NCI-H2171 (cell line): ENCODE measurements around the gene USE1.
A peak's percentile ranks its signal among the peaks of the same experiment; 100 is the strongest.
"Not testable (repeated sequence)": the region's sequence is repeated elsewhere in the genome, so short reads cannot be mapped to it uniquely, and the experiment has no call there.

ENCODE experiments used
- DNase-seq: peaks from one replicate; lab custom pipeline; 2025; lab: John Stamatoyannopoulos, UW

Gene USE1, protein sequence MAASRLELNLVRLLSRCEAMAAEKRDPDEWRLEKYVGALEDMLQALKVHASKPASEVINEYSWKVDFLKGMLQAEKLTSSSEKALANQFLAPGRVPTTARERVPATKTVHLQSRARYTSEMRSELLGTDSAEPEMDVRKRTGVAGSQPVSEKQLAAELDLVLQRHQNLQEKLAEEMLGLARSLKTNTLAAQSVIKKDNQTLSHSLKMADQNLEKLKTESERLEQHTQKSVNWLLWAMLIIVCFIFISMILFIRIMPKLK

DNA sequence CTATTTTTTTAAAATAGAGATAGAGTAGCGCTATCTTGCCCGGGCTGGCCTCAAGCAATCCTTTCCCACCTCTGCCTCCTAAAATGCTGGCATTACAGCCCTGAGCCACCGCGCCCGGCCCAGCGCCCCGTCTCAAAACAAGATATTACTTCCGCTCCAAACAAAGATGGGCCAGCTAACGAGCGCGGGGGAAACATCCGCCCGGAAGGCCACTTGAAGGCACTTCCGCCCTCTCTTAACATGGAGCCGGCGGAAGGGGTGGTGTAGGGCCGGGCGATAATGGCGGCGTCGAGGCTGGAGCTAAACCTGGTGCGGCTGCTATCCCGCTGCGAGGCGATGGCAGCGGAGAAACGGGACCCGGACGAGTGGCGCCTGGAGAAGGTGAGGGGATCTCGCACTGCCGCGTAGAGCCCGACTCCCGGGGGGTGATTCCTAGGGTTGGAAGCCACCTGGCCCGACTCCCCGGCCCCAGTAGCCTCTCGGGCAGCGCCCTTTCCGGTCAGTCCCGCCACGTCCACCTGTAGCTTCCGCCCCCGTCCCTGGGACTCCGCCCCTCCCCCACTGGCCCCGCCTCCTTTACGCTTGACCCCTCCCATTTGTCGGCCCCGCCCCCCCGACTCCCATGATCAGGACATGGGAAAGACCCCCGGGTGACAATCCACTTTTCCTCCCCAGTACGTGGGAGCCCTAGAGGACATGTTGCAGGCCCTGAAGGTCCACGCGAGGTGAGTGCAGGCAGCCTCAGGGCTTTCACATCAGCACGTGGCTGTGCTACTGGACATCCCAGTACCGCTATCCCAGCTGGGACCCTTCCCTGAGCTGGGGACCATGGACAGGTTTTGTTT is at the start of gene USE1:
USE1 (plus strand) TSS at position 231 of the 845 bp plus-strand sequence; CDS start at position 280, 49 bp downstream.
- peak; percentile 91 for DNase-seq

DNA sequence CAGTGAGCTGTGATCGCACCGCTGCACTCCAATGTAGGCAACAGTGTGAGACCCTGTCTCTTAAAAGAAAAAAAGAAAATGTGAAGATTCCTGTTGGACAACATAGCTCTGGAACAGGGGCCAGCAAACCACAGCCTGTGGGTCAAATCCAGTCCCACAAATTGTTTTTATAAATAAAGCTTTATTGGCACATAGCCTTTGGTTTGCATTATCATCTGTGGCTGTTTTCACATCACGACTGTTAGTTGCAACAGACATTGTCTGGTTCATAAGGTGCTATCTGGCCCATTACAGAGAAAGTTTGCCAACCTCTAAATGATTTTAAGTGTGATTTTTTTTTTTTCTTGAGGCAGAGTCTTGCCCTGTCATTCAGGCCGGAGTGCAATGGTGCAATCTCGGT is 49.4 kb upstream of the USE1 start:
- no peak for DNase-seq

DNA sequence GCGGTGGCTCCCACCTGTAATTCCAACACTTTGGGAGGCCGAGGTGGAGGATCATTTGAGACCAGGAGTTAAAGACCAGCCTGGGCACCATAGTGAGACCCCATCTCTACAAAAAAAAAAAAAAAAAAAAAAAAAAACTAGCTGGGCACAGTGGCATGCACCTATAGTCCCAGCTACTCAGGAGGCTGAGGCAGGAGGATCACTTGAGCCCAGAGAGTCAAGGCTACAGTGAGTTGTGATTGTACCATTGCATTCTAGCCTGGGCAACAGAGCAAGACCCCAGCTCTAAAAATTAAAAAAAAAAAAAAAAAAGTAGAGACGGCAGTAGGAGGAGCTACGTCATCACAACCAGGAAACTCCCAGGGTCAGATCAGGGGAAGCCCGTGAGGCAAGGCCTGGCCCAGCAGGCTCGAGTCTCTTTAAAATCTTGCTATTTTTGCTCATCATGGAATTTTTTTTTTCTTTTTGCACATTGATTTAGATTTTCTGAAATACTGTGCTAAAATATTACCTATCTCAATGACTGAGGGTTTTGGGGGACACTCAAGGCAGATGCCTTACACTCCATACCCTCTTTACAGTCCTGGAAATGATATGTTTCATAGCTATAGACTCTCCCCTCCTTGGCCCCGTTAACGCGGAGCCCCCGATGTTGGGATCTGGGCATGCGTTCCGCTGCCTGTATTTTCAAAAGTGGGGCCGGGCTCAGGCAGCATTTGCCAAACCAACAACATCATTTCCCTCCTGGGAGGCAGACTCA is 44.4 kb upstream of the USE1 start:
- no peak for DNase-seq

DNA sequence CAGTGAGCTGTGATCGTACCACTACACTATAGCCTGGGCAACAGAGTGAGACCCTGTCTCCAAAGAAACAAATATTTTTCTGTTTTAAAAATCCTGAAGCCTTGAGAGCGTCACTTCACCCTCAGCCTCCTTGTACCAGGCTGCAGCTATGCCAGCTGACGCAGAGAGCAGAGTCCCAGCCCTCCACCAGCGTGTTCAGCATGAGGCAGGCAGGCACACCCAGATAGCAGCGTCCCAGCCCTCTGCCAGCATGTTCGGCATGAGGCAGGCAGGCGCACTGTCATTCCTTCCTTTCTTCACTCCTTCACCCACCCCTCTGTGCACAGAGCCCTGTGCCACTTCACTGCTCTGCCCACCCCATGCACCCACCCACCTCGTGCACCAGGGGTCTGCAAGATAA is 43.3 kb upstream of the USE1 start:
- DNase-seq = no peak

DNA sequence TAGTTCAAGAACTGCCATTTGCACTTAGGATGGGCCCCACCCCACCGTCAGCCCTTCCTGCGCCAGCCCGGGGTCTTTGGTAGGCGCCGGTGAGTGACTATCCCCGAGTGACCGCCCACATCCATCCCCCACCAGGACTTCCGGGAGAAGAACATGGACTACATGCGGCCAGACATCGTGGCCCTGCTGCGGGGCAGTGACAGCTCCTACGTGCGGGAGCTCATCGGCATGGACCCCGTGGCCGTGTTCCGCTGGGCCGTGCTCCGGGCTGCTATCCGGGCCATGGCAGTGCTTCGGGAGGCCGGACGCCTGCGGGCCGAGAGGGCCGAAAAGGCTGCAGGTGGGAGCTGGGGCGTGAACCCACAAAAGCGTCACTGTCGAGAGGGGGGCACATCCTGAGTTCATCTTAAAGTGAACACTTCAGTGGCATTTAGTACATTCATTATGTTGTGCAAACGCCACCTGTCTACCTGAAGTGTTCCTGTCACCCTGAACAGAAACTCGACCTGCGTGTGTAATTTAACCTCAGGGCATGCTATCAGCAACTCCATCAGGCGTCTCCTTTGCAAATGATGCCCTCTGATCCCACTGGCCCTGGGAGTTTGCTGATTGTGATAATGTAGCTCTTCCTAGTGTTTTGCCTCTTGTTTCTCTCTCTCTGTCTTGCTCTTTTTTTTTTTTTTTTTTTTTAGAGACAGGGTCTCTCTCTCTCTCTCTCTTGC is 42.4 kb upstream of the USE1 start:
- DNase-seq = no peak

DNA sequence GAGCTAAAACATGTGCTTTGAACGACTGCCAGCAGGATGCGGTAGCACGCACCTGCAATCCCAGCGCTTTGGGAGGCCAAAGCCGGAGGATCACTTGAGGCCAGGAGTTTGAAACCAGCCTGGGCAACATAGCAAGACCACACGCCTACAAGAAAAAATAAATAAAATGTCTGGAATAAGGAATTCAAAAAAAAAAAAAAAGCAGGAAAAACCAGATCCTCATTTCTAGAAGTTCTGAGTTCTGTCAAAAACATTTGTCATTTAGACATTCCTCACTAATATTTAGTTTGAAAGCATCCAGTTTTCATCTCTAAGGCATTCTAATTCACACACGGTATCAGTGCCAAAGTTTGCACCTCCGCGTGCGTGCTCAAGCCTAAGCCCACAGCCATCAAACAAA is 36.9 kb upstream of the USE1 start:
- no peak for DNase-seq

DNA sequence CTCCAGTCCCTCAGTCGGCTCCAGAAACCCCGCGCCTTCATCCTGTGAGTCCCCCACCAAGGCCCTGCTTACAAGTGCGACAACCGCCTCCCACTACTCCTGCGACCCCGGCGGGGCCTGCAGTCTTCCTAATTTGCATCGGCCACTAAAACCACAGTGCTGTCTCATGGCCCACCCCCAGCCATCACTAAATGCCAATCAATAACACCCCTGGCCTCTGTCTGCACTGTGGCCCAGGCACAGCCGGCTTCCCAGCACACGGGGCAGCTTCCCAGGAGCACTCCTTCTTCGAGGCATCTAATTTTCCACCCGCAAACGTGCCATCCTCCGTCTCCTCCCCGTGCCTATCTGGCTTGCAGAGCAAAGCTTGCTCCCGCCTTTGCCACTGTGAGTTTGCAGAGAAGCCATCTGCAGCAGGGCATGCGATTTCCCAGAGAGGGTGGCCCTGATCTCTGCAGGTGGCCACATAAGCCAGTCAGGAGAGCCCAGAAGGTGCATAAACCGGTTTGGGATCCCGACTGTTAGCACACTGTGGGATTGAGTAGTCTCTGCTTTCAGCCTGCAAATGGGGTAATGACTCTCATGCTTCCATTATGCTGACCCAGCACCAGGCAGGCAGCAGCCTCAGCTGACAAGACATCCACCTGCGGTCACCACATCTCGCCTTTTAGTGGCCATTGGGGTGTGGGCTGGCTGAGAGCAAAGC is 34.0 kb upstream of the USE1 start:
- no peak for DNase-seq

DNA sequence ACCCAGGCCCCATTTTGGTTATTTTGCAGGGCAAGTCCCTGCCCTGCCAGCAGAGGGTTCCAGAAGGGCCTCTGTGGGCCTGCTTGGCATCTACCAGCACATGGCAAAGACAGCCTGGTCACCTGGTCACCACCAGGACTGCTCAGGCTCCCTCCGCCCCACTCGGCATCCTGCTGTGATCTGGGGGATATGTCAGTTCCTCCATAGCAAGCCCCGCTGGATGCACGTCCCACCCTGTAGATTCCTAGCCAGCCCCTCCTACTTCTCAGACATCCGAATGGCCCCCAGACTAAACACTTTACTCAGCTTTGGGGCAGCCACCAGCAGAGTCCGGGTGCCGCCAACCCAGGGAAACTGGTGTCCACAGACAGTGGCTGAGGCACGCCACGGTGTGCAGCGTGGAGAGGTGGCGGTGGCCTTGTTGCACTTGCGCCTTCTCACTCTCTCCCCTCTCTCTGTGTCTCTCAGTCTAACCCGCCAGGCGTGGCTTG is 31.8 kb upstream of the USE1 start:
- no peak for DNase-seq

DNA sequence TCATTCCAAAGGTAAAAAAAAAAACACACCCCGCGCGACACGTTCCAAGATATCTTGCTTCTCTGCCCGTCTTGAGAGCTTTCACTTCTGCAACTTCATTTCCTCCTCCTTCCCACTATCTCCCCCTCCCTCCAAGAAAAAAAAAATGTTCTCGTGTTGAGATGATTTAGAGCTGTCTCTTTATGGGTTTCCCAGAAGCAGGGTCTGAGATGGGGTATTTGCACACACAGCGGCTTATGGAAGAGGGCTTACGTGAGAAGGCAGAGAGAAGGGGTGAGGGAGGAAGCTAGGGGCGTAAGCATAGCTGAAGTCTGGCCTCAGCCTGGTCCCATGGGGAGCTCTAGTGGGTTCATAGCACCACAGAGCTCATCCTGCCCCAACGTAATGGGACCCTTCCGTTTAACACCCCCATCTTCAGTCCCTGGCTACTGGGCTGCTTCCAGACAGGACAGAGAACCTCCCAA is 31.3 kb upstream of the USE1 start:
- DNase-seq = no peak

DNA sequence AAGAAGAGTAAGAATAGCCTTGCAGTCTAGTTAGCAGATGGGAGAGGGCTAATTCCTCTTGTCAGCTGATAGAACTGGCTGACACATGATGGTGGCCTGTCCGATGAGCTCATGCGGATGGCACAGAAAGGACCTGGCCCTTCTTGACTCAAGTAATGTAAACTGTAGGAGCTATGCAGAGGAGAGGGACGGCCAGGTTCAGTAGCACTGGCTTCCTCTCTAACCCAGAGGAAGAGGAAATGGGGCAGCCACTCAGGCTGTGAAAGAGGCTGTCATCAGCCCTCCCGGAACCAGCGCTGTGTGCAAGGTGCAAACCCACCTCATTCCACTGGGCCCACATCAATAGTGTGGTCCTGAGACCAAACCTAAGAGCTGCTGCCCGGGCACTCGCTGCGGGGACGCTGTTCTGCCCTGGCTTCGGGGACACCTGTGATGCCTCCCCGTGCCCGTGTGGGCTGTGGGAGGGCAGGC is 30.8 kb upstream of the USE1 start:
- no peak for DNase-seq

DNA sequence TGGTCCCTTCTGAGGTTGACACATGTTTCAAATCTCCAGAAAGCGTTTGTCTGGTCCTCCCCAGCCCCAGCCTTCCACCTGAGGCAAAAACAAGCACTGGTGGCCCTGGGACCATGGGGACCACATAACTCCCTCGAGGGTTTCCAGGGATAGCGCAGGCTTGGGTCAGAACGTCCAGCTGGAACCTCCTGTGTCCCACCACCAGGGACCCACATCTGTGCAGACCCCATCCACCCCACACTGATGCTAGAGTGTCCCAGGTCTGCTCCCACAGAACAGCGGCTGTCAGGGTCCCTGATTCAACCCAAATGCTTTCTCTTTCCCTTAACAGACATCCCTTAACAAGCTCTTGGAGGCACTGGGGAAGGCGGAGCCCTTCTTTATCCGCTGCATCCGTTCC is 29.6 kb upstream of the USE1 start:
- DNase-seq = no peak

DNA sequence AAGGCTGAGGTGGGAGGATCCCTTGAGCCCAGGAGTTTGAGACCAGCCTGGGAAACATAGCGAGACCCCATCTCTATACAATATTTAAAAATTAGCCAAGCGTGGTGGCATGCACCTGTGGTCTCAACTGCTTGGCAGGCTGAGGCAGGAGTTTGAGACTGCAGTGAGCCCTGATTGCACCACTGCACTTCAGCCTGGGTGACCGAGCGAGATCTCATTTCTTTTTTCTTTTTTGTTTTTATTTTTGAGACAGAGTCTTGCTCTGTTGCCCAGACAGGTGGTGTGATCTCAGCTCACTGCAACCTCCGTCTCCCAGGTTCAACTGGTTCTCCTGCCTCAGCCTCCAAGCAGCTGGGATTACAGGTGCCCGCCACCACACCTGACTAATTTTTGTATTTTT is 23.4 kb upstream of the USE1 start:
- DNase-seq = not testable (repeated sequence)

DNA sequence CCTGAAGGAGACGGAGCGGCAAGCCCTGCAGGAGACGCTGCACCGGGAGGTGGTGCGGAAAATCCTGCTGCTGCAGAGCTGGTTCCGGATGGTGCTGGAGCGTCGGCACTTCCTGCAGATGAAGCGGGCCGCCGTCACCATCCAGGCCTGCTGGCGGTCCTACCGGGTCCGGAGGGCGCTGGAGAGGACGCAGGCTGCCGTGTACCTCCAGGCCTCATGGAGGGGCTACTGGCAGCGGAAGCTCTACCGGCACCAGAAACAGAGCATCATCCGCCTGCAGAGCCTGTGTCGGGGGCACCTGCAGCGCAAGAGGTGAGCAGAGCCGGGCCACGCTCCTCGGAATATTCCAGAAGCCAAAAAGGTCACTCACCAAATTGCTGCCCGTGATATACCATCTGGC is 22.4 kb upstream of the USE1 start:
- DNase-seq = no peak

DNA sequence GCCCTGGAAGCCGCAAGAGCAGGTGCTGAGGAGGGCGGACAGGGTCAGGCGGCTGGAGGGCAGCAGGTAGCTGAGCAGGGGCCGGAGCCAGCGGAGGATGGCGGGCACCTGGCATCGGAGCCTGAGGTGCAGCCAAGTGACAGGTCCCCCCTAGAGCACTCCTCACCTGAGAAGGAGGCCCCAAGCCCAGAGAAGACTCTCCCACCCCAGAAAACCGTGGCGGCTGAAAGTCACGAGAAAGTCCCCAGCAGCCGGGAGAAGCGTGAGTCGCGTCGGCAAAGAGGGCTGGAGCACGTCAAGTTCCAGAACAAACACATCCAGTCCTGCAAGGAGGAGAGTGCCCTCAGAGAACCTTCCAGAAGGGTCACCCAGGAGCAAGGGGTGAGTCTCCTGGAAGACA is 20.5 kb upstream of the USE1 start:
- no peak for DNase-seq

DNA sequence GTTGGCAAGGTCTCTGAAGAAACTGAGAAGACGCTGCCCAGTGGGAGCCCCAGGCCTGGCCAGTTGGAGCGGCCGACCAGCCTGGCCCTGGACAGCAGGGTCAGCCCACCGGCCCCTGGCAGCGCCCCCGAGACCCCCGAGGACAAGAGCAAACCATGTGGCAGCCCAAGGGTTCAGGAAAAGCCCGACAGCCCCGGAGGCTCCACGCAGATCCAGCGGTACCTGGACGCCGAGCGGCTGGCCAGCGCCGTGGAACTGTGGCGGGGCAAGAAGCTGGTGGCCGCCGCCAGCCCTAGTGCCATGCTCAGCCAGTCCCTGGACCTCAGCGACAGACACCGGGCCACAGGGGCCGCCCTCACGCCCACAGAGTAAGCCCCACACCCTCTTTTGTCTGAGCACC is 20.1 kb upstream of the USE1 start:
- no peak for DNase-seq

DNA sequence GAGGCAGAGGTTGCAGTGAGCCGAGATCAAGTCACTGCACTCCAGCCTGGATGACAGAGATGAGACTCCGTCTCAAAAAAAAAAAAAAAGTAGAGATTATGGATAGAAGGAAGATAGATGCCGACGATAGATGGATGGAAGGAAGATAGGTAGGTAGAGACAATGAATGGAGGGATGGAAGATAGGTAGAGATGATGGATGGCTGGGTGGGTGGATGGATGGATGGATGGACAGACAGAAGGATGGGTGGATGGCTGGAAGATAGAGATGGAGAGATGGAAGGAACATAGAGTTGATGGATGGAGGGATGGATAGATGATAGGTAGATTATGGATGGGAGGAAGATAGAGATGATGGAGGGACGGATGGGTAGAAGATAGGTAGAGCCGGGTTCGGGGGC is 18.5 kb upstream of the USE1 start:
- no peak for DNase-seq

DNA sequence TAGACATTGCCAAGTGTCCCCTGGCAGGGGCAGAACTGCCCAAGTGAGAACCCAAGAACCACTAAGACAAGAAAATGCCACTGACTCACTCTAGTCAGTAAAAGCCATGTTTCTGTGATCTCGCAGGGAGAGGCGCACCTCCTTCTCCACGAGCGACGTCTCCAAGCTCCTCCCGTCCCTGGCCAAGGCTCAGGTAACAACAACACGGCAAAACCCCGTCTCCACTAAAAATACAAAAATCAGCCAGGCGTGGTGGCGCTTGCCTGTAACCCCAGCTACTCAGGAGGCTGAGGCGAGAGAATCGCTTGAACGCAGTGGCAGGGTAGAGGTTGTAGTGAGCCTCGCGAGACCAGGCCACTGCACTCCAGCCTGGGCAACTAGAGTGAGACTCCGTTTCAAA is 17.5 kb upstream of the USE1 start:
- no peak for DNase-seq

DNA sequence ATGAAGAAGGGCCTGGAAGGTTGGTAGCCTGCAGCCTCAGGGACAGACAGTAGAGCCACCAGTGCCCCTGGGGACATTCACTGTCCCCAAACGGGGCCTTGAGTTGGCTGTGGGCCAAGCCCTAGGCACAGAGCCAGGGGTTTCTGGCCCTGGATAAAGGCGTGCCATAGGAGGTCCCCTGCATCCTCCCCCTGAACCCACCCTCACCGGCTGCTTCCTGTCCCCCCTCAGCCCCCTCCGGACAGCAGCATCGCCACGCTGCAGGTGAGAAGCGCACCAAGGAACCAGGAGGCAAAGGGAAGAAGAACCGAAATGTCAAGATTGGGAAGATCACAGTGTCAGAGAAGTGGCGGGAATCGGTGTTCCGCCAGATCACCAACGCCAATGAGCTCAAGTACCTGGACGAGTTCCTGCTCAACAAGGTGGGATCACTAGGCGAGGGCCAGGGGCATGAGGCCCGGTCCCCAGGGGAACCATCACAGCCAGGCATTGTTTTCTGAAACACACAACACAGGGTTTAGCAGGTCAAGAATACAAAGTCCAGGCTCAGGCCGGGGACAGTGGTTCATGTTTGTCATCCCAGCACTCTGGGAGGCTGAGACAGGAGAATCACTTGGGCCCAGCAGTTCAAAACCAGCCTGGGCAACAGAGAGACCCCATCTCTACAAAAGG is 14.6 kb upstream of the USE1 start:
- DNase-seq = no peak

DNA sequence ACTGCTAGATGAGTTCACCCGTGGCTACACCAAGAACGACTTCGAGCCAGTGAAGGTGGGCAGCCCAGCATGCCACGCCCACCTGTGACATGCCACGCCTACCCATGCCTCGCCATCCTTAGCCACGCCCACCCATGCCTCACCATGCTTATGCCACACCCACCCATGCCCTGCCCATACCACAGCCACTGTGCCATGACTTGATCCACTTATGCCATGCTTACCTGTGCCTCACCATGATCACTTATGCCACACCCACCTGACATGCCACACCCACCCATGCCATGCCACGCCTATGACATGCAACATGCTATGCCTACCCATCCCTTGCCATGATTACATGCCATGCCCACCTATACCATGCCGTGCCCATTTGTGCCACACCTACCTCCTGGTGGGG is 12.9 kb upstream of the USE1 start:
- DNase-seq = no peak

DNA sequence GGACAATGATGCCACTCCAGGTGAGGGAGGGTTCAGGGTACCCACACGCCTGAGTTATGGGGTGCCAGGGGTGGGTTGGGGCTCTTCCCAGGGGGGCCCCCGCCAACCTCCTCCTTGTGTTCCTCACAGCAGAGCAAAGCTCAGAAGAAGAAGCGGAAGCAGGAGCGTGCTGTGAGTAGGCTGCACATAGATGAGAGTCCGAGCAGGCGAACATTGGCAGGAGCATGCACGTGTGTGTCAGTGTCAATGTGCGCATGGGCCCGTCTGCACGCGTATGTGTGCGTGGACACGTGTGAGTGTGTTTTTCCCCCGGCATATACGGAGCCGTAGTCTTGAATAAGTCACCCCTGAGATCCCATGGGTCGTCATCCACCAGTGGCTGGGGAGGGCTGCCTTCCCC is 12.4 kb upstream of the USE1 start:
- no peak for DNase-seq
